GM12891 (cell line): ENCODE data around the gene SKIDA1.

ENCODE experiments used
- POLR2AphosphoS5 ChIP-seq: IDR thresholded peaks from 2 replicates; pipeline ENCODE4 v1.6.1; 2011; ENCODE audit warnings: low read depth, low read length, control low read depth
- TAF1 ChIP-seq: IDR thresholded peaks from 2 replicates; pipeline ENCODE4 v1.6.1; 2011; ENCODE audit warnings: low read depth, low read length, control low read depth

GRCh38 chr10:21507150-21507549 lies 18.3 kb downstream of the SKIDA1 start:
- no peak for TF ChIP-seq TAF1
- TF ChIP-seq POLR2AphosphoS5 = no peak
